WTC11 (cell line): ENCODE measurements around the gene MRPS34. TPM values are rescaled to one million over a fixed set of nuclear protein-coding genes. Genes with fewer than 3 reads are reported as not detected.

Experiments
- ATAC-seq: fragments of 200-7000 bp; cut with Tn5 transposase; 2 replicates; pipeline ENCODE4 v1.10.0; 2021; ENCODE audit warnings: mild to moderate bottlenecking, moderate library complexity
- CTCF ChIA-PET: fragments of 300-600 bp; sonication (Branson Sonifier 250); formaldehyde crosslinking; loops from one replicate; lab custom pipeline; 2021; ENCODE audit warnings: antibody characterized with exemption; lab: Charles Lee
- POLR2A ChIA-PET: fragments of 350-600 bp; sonication (Branson Sonifier 250); formaldehyde crosslinking; loops from one replicate; lab custom pipeline; 2021; ENCODE audit warnings: antibody characterized with exemption; lab: Charles Lee
- DNase-seq: peaks from one replicate; pipeline ENCODE4 v3.0.0; 2021; ENCODE audit warnings: low spot score
- H3K27ac Mint-ChIP-seq: 2 replicates; pipeline ENCODE4 v1.8.0; 2021; ENCODE audit warnings: mixed read lengths
- H3K27me3 Mint-ChIP-seq: 2 replicates; pipeline ENCODE4 v1.8.0; 2021; ENCODE audit warnings: low read depth, mild to moderate bottlenecking, moderate library complexity, mixed read lengths
- H3K36me3 Mint-ChIP-seq: 2 replicates; pipeline ENCODE4 v1.8.0; 2021; ENCODE audit warnings: mixed read lengths
- H3K4me1 Mint-ChIP-seq: 2 replicates; pipeline ENCODE4 v1.8.0; 2022; ENCODE audit warnings: mixed read lengths
- H3K4me3 Mint-ChIP-seq: 2 replicates; pipeline ENCODE4 v1.8.0; 2021; ENCODE audit warnings: mild to moderate bottlenecking, moderate library complexity, mixed read lengths
- H3K9me3 Mint-ChIP-seq: 2 replicates; pipeline ENCODE4 v1.8.0; 2021; ENCODE audit warnings: mixed read lengths
- ARID4B ChIP-seq: sonication (generic); formaldehyde crosslinking; IDR thresholded peaks from 2 replicates; pipeline ENCODE4 v1.8.0; 2023; ENCODE audit warnings: missing genetic modification reagents, mild to moderate bottlenecking, borderline replicate concordance
- ATF3 ChIP-seq: sonication (generic); formaldehyde crosslinking; conservative IDR thresholded peaks from 2 replicates; pipeline ENCODE4 v1.8.1; 2022; ENCODE audit warnings: mild to moderate bottlenecking, missing genetic modification reagents
- CBFB ChIP-seq: sonication (generic); formaldehyde crosslinking; IDR thresholded peaks from 2 replicates; pipeline ENCODE4 v1.8.1; 2022; ENCODE audit warnings: mild to moderate bottlenecking, low read depth, missing genetic modification reagents
- CTCF ChIP-seq: fragments of 200-600 bp; IDR thresholded peaks from 2 replicates; pipeline ENCODE4 v1.8.0; 2022; ENCODE audit warnings: antibody characterized with exemption
- E2F4 ChIP-seq: sonication (generic); formaldehyde crosslinking; IDR thresholded peaks from 2 replicates; pipeline ENCODE4 v1.8.1; 2022; ENCODE audit warnings: low read depth, mild to moderate bottlenecking, moderate library complexity, missing genetic modification reagents, borderline replicate concordance
- ELF4 ChIP-seq: sonication (generic); formaldehyde crosslinking; IDR thresholded peaks from 2 replicates; pipeline ENCODE4 v1.8.1; 2022; ENCODE audit warnings: low read depth, mild to moderate bottlenecking, moderate library complexity, missing genetic modification reagents
- FOXP1 ChIP-seq: sonication (generic); formaldehyde crosslinking; IDR thresholded peaks from 2 replicates; pipeline ENCODE4 v1.8.0; 2022; ENCODE audit warnings: missing genetic modification reagents, mild to moderate bottlenecking, moderate library complexity, borderline replicate concordance
- GRHL2 ChIP-seq: fragments of 250-450 bp; sonication (Bioruptor Pico); IDR thresholded peaks from 2 replicates; pipeline ENCODE4 v1.8.0; 2022; ENCODE audit warnings: mild to moderate bottlenecking, moderate library complexity; ENCODE audit not compliant: insufficient replicate concordance, severe bottlenecking
- JAZF1 ChIP-seq: fragments of 250-450 bp; sonication (Bioruptor Pico); IDR thresholded peaks from 2 replicates; pipeline ENCODE4 v1.9.0; 2021; ENCODE audit warnings: moderate library complexity, mild to moderate bottlenecking, inconsistent platforms
- NFATC4 ChIP-seq: fragments of 250-450 bp; sonication (Bioruptor Pico); IDR thresholded peaks from 2 replicates; pipeline ENCODE4 v1.9.0; 2021; ENCODE audit warnings: mild to moderate bottlenecking
- OVOL2 ChIP-seq: fragments of 250-450 bp; sonication (Bioruptor Pico); IDR thresholded peaks from 2 replicates; pipeline ENCODE4 v1.9.0; 2021; ENCODE audit warnings: mild to moderate bottlenecking, borderline replicate concordance
- RELA ChIP-seq: sonication (generic); formaldehyde crosslinking; IDR thresholded peaks from 2 replicates; pipeline ENCODE4 v1.8.1; 2022; ENCODE audit warnings: missing genetic modification reagents, mild to moderate bottlenecking, borderline replicate concordance
- SMAD4 ChIP-seq: sonication (generic); formaldehyde crosslinking; IDR thresholded peaks from 2 replicates; pipeline ENCODE4 v1.8.0; 2022; ENCODE audit warnings: mild to moderate bottlenecking, missing genetic modification reagents
- SOX15 ChIP-seq: fragments of 250-450 bp; sonication (Bioruptor Pico); IDR thresholded peaks from 2 replicates; pipeline ENCODE4 v1.9.0; 2021; ENCODE audit warnings: mild to moderate bottlenecking
- STAT6 ChIP-seq: sonication (generic); formaldehyde crosslinking; conservative IDR thresholded peaks from 2 replicates; pipeline ENCODE4 v1.8.1; 2023; ENCODE audit warnings: mild to moderate bottlenecking, low read depth, missing genetic modification reagents, moderate library complexity
- ZNF121 ChIP-seq: sonication (generic); formaldehyde crosslinking; IDR thresholded peaks from 2 replicates; pipeline ENCODE4 v1.8.0; 2023; ENCODE audit warnings: missing genetic modification reagents
- ZNF219 ChIP-seq: sonication (generic); formaldehyde crosslinking; IDR thresholded peaks from 2 replicates; pipeline ENCODE4 v1.8.0; 2023; ENCODE audit warnings: missing genetic modification reagents, mild to moderate bottlenecking, borderline replicate concordance
- ZNF396 ChIP-seq: fragments of 250-450 bp; sonication (Bioruptor Pico); IDR thresholded peaks from 2 replicates; pipeline ENCODE4 v1.8.0; 2021; ENCODE audit warnings: mild to moderate bottlenecking, moderate library complexity, borderline replicate concordance
- ZNF416 ChIP-seq: fragments of 250-450 bp; sonication (Bioruptor Pico); IDR thresholded peaks from 2 replicates; pipeline ENCODE4 v1.9.0; 2021; ENCODE audit warnings: mild to moderate bottlenecking, inconsistent platforms
- total RNA-seq: library from RNA; stranded (reverse); gene quantifications from 3 replicates; pipeline ENCODE4 v1.2.3, GENCODE V29; 2021

MRPS34 gene
- total RNA-seq, 1 experiment from 2014 or later: 258 TPM

GRCh38 chr16:1779234-1779701 is 6.3 kb upstream of the MRPS34 start (continued):
- TF ChIP-seq ARID4B (CRISPR knock-in tag) (no peak), SMAD4 (CRISPR knock-in tag) (no peak), SOX15 (CRISPR knock-in tag) (no peak), JAZF1 (CRISPR knock-in tag) (no peak)

- Mint-ChIP-seq H3K36me3 (no peaks in the 10 kb centered on the region), H3K4me3 (no peak overlapping the region), H3K9me3 (no peaks in the 10 kb centered on the region), H3K27me3 (no peaks in the 10 kb centered on the region), H3K4me1 (peaks cover 7% of the 10 kb centered on the region)
- no peak for ATAC-seq
- CTCF ChIA-PET: interaction anchor here (1.2 to 1.3 kb wide), 3 partner anchors 15 to 238 kb away, joined by 3 to 4 read pairs (median 3); no protein-coding TSS in a partner anchor
- TF ChIP-seq ATF3 (CRISPR knock-in tag) (no peak), NFATC4 (CRISPR knock-in tag) (no peak), ZNF416 (CRISPR knock-in tag) (no peak), ZNF121 (CRISPR knock-in tag) (0 out of 2 replicates have a peak, but pooled peaks have one; percentile 32), ZNF219 (CRISPR knock-in tag) (no peak)
- TF ChIP-seq, all 79 proteins: peak for 1
- no peak for DNase-seq
- POLR2A ChIA-PET: no interaction called here
- H3K27ac Mint-ChIP-seq: no peak overlapping the region
These were observed 5.6 kb upstream of the MRPS34 start for GRCh38 chr16:1778200-1779179.

GRCh38 chr16:1777375-1778199 is 4.7 kb upstream of the MRPS34 start:
- Mint-ChIP-seq H3K9me3 (no peaks in the 10 kb centered on the region), H3K27me3 (no peaks in the 10 kb centered on the region), H3K4me3 (no peak overlapping the region), H3K36me3 (no peaks in the 10 kb centered on the region), H3K4me1 (peaks cover 7% of the 10 kb centered on the region), H3K27ac (no peak overlapping the region)
- ATAC-seq (no peak), DNase-seq (no peak)
- POLR2A ChIA-PET: no interaction called here
- CTCF ChIA-PET: interaction anchor here (1.2 to 1.3 kb wide), 3 partner anchors 14 to 239 kb away, joined by 3 to 4 read pairs (median 3); no protein-coding TSS in a partner anchor
- TF ChIP-seq ZNF121 (CRISPR knock-in tag) (no peak), CBFB (CRISPR knock-in tag) (no peak), ZNF396 (CRISPR knock-in tag) (no peak), CTCF (no peak), STAT6 (CRISPR knock-in tag) (no peak), RELA (CRISPR knock-in tag) (no peak), E2F4 (CRISPR knock-in tag) (no peak), ELF4 (CRISPR knock-in tag) (no peak), FOXP1 (CRISPR knock-in tag) (no peak), GRHL2 (CRISPR knock-in tag) (no peak), OVOL2 (CRISPR knock-in tag) (no peak)
